ENCODE results near the gene BRF1.
A peak's percentile ranks its signal among the peaks of the same experiment; 100 is the strongest.

The BRF1 gene

GRCh38 chr14:105169776-105170655 lies 130.8 kb downstream of the BRF1 start:
- DNase-seq = no peak

- DNase-seq = peak; percentile 29
Observed at GRCh38 chr14:105168979-105169507, 131.8 kb downstream of the BRF1 start.

- peak; percentile 45 for DNase-seq
Observed at GRCh38 chr14:105168496-105168978, 132.3 kb downstream of the BRF1 start, which contains the start of gene JAG2. JAG2 (minus strand) TSS chr14:105168776; CDS start chr14:105168420, 356 bp downstream.

GRCh38 chr14:105168093-105168420 lies 132.7 kb downstream of the BRF1 start:
- no peak for DNase-seq

- DNase-seq = no peak
Observed at GRCh38 chr14:105167303-105168092, 133.3 kb downstream of the BRF1 start.

- no peak for DNase-seq
Observed at GRCh38 chr14:105166571-105167302, 134.1 kb downstream of the BRF1 start.

GRCh38 chr14:105165761-105166485 lies 134.9 kb downstream of the BRF1 start:
- DNase-seq = no peak

GRCh38 chr14:105165134-105165704 lies 135.6 kb downstream of the BRF1 start:
- DNase-seq = no peak

- DNase-seq = no peak
Observed at GRCh38 chr14:105163040-105163742, 137.6 kb downstream of the BRF1 start.

GRCh38 chr14:105162669-105162979 lies 138.2 kb downstream of the BRF1 start:
- DNase-seq = no peak

GRCh38 chr14:105161964-105162668 lies 138.7 kb downstream of the BRF1 start:
- DNase-seq = no peak

GRCh38 chr14:105161309-105161708 lies 139.5 kb downstream of the BRF1 start:
- no peak for DNase-seq

GRCh38 chr14:105160776-105161175 lies 140.0 kb downstream of the BRF1 start:
- no peak for DNase-seq

GRCh38 chr14:105159344-105159743 lies 141.5 kb downstream of the BRF1 start:
- DNase-seq = no peak

Data from stimulated activated CD4-positive, alpha-beta T cell treated with anti-CD3 and anti-CD28 coated beads, Interleukin-1b, Interleukin-23, amount 100 ng/mL, for 48 hours (primary cell).